Heart right ventricle (tissue), 16 donors: ENCODE results near the gene PRKCE. TPM values are rescaled to one million over a fixed set of nuclear protein-coding genes. Genes with fewer than 3 reads are reported as not detected.

Source experiments
- ATAC-seq, 8 donors: fragments of 200-7000 bp; cut with Tn5 transposase; one replicate each; pipeline ENCODE4 v1.9.1; 2020; ENCODE audit warnings: mild to moderate bottlenecking in 8 of 8, moderate library complexity in 8 of 8, moderate number of reproducible peaks in 1 of 8
- DNase-seq, 2 donors: peaks; one replicate each; pipeline ENCODE4 v3.0.0-alpha.2; 2020
- H3K27ac ChIP-seq, 10 donors: fragments of 200-600 bp; sonication (generic) in 2 of 10; one replicate each; pipeline versions ENCODE4 v1.5.0 to v1.8.0; 2020 to 2022; ENCODE audit warnings: mild to moderate bottlenecking in 3 of 10
- H3K27me3 ChIP-seq, 7 donors: fragments of 200-600 bp; one replicate each; pipeline ENCODE4 v1.8.0; 2021 to 2022; ENCODE audit warnings: mild to moderate bottlenecking in 2 of 7
- H3K36me3 ChIP-seq, 9 donors: fragments of 200-600 bp; sonication (generic) in 1 of 9; one replicate each; pipeline versions ENCODE4 v1.5.0 to v1.8.0; 2020 to 2022; ENCODE audit warnings: mild to moderate bottlenecking in 2 of 9
- H3K4me1 ChIP-seq, 9 donors: fragments of 200-600 bp; sonication (generic) in 1 of 9; one replicate each; pipeline versions ENCODE4 v1.5.0 to v1.8.0; 2020 to 2022; ENCODE audit warnings: mild to moderate bottlenecking in 4 of 9
- H3K4me3 ChIP-seq, 10 donors: fragments of 200-600 bp; sonication (generic) in 2 of 10; one replicate each; pipeline versions ENCODE4 v1.5.0 to v1.8.0; 2020 to 2022; ENCODE audit warnings: mild to moderate bottlenecking in 7 of 10, moderate library complexity in 2 of 10
- H3K9me3 ChIP-seq, 11 donors: fragments of 200-600 bp in 10 of 11; sonication (generic) in 2 of 11; one replicate each; pipeline versions ENCODE4 v1.5.0 to v1.8.0; 2013 to 2022; ENCODE audit warnings: mild to moderate bottlenecking in 2 of 11, control low read depth in 1 of 11, moderate library complexity in 1 of 11
- WGBS, 2 donors: extraction: QIAGEN DNeasy Blood & Tissue Kit; methylation state at CpG; one replicate each; pipeline ENCODE4 v1.1.7; 2013; ENCODE audit warnings: inconsistent platforms in 1 of 2; 5-methylcytosine and 5-hydroxymethylcytosine counted together
- intact Hi-C, 10 donors: fragments of 100-400 bp; cut with DNase I; formaldehyde crosslinking; loops; one replicate each; pipeline versions ENCODE4 v1.11.1 to v1.14.2; 2022
- polyA plus RNA-seq, 2 donors: library from polyadenylated mRNA; stranded (reverse); fragments of 200-250 nt; gene quantifications; one replicate each; pipeline ENCODE4 v1.2.3, GENCODE V29; 2013
- total RNA-seq, 10 donors: library from RNA; stranded (reverse); fragmentation: NEBNext Ultra II Directional in 3 of 10; extraction: Animal tissue kit (Norgen Biotek cat#: 25700) in 3 of 10; gene quantifications; one replicate each; pipeline versions ENCODE4 v1.2.1 to v1.2.4, GENCODE V29; 2021 to 2023
- TF ChIP-seq, protein P1 (sequence below), 9 donors: fragments of 200-600 bp; sonication (generic) in 2 of 9; IDR thresholded peaks; one replicate each; pipeline versions ENCODE4 v1.5.0 to v1.8.0; 2021 to 2022; ENCODE audit warnings: antibody characterized with exemption in 9 of 9, mild to moderate bottlenecking in 5 of 9, moderate library complexity in 1 of 9
- donor health status: Arrhythmogenic right ventricular cardiomyopathy.
- donor health status: ischemic (EF 13 %, LVEDD 7.1; RV severe dilation, severe dysfunction).
- donor health status: healthy with polysubstance abuse.
- donor health status: DM: no; HTN: yes; CAD: no.
- donor health status: DM: no; HTN: no; CAD: no.
- donor health status: ischemic (EF 25% LVEDD 6.9; RV normal size, moderate dysfunction).
- donor health status: ischemic (EF 25% LVEDD 5.7; RV mildly dilated, moderate dysfunction).
- donor health status: healthy.
- donor health status: DM: yes; HTN: yes; CAD: no.
- donor health status: Ischemic cardiomyopathy.
- donor health status: ischemic (EF 35%, LVEDD 5.7; RV mildly dilated, moderate dysfunction).
- donor health status: nonischemic (EF 11% LVEDD 7.7; RV severe dilation, severe dysfunction).
- donor health status: DM: yes; HTN: yes; CAD: no.
- donor health status: PGD.
- donor health status: ischemic (EF 29% LVEDD 5.4; RV normal size, mild dysfunction).
- donor health status: nonischemic (EF 23%, LVEDD 6.1; RV moderate dilation, normal function).

Gene PRKCE
- total and polyA plus RNA-seq, 12 donors = 3.7 to 22.7 (median 16.7) TPM

DNA sequence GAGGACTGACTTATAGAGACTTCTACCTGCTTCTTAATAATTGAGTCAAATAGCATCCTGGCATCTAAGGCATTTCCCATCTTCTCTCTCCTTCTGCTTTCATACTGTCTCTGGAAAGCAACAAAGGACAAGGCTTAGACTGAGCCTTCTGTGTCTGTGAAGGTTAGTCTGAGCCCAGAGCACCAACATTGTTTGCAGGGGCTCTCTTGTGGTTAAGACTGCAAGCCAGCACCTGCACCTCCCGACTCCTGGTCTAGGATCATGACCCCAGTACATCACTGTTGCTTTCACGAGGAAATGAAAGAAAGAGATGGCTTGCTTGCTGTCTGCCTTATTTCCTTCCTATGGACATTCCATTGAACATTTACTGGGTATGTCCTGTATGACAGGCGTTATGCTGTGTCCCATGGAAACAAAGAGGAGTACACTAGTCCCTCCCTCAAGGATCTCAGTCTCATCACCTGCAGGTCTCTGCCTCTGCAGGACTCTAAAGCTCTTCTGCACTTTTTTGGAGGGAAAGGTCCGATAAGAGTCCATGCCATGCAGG, 330.0 kb downstream of the PRKCE start:
- DNase-seq = no peak
- ATAC-seq = no peak
- 84 to 87% methylated on average over 4 of the region's 4 CpGs for WGBS, 2 donors
- H3K4me3 ChIP-seq = no peak overlapping the region
- intact Hi-C loops = loop anchor here in 2 of 10 donors (10.0 kb wide), 2 partner anchors 913 to 1607 kb away; no protein-coding TSS in a partner anchor
- no peak overlapping the region for H3K27ac ChIP-seq
- H3K9me3 ChIP-seq = no peaks in the 10 kb centered on the region
- TF ChIP-seq, protein P1, sequence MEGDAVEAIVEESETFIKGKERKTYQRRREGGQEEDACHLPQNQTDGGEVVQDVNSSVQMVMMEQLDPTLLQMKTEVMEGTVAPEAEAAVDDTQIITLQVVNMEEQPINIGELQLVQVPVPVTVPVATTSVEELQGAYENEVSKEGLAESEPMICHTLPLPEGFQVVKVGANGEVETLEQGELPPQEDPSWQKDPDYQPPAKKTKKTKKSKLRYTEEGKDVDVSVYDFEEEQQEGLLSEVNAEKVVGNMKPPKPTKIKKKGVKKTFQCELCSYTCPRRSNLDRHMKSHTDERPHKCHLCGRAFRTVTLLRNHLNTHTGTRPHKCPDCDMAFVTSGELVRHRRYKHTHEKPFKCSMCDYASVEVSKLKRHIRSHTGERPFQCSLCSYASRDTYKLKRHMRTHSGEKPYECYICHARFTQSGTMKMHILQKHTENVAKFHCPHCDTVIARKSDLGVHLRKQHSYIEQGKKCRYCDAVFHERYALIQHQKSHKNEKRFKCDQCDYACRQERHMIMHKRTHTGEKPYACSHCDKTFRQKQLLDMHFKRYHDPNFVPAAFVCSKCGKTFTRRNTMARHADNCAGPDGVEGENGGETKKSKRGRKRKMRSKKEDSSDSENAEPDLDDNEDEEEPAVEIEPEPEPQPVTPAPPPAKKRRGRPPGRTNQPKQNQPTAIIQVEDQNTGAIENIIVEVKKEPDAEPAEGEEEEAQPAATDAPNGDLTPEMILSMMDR (IDR thresholded peaks at IDR 0.05) = no peak
- H3K27me3 ChIP-seq = no peaks in the 10 kb centered on the region
- H3K36me3 ChIP-seq = peaks cover 0 to 56% (median 0%) of the 10 kb centered on the region in 9 donors
- peaks cover 0 to 19% (median 0%) of the 10 kb centered on the region in 9 donors for H3K4me1 ChIP-seq

DNA sequence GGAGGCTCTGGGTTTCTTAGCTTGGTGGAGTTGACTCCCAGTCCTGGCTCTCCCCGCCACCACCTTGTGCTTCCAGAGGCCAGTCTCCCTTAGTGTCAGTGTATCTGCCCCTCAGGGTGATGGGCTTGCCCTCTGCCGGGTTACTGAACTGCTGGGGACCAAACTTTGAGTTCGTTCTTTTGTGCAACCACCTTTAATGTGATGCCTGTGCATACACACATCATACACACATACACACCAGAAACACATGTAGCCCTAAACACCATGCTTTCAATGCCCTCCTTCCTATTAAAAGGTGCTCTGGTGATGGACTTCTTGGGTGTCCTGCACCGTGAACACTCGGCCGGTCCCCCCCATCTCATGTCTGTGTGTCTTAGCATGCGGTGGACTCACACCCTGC, 330.6 kb downstream of the PRKCE start:
- Histone ChIP-seq H3K27me3 (no peaks in the 10 kb centered on the region), H3K4me1 (peaks cover 0 to 24% (median 0%) of the 10 kb centered on the region in 9 donors), H3K36me3 (peaks cover 0 to 56% (median 0%) of the 10 kb centered on the region in 9 donors), H3K9me3 (no peaks in the 10 kb centered on the region), H3K27ac (no peak overlapping the region), H3K4me3 (no peak overlapping the region)
- DNase-seq = no peak
- no peak for ATAC-seq
- TF ChIP-seq, protein P1 (IDR thresholded peaks at IDR 0.05) = no peak
- WGBS, 2 donors = 98 to 99% methylated on average over 7 of the region's 7 CpGs
- intact Hi-C loops = loop anchor here in 2 of 10 donors (10.0 kb wide), 2 partner anchors 913 to 1607 kb away; no protein-coding TSS in a partner anchor

DNA sequence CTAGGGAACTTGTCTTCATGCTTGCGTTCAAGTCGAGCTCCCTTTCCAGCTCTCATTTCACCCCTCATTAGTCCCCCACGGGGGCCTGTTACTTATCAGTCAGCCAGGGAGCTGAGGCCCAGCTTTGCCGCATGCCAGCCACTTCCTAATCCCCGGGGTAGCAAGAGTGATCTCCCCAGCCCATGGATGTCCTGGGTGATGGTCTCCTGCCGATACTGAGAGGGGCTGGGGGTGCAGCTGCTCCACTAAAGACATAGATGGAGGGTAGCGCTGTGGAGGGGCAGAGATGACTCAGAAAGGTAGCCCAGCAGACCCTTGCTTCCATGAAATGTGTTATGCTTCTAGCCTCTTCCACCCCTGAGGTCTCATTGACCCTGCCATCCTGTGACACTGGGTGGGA, 331.7 kb downstream of the PRKCE start:
- intact Hi-C loops = loop anchor here in 2 of 10 donors (10.0 kb wide), 2 partner anchors 912 to 1608 kb away; no protein-coding TSS in a partner anchor
- H3K27me3 ChIP-seq = no peaks in the 10 kb centered on the region
- peaks cover 0 to 62% (median 0%) of the 10 kb centered on the region in 9 donors for H3K36me3 ChIP-seq
- no peaks in the 10 kb centered on the region for H3K9me3 ChIP-seq
- H3K4me3 ChIP-seq = no peak overlapping the region
- no peak for ATAC-seq
- 87 to 88% methylated on average over 7 of the region's 7 CpGs for WGBS, 2 donors
- TF ChIP-seq, protein P1 (IDR thresholded peaks at IDR 0.05) = no peak
- DNase-seq = no peak
- H3K27ac ChIP-seq = no peak overlapping the region
- H3K4me1 ChIP-seq = peaks cover 0 to 31% (median 0%) of the 10 kb centered on the region in 9 donors

DNA sequence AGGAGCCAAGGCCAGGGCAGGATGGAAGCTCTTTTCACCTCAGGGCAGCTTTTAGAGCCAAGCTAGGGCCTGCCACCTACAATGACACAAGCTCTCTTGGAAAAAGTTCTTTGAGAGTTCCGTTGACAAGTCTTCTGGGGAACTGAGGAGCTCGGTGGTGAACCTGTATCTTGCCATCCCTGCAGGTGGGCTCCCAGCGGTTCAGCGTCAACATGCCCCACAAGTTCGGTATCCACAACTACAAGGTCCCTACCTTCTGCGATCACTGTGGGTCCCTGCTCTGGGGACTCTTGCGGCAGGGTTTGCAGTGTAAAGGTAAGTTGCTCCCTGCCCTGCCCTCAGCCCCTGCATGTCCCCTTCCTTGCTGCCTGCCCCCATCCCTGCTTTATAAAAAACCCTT, 332.9 kb downstream of the PRKCE start:
- DNase-seq = no peak
- intact Hi-C loops = loop anchor here in 2 of 10 donors (10.0 kb wide), 2 partner anchors 910 to 1610 kb away; no protein-coding TSS in a partner anchor
- TF ChIP-seq, protein P1 (IDR thresholded peaks at IDR 0.05) = no peak
- Histone ChIP-seq H3K4me3 (no peak overlapping the region), H3K36me3 (peaks cover 0 to 63% (median 0%) of the 10 kb centered on the region in 9 donors), H3K4me1 (peaks cover 0 to 31% (median 0%) of the 10 kb centered on the region in 9 donors), H3K27ac (no peak overlapping the region), H3K27me3 (no peaks in the 10 kb centered on the region), H3K9me3 (no peaks in the 10 kb centered on the region)
- 98% methylated on average over 7 of the region's 7 CpGs for WGBS, 2 donors
- ATAC-seq = no peak
